Measurements from ENCODE around the gene CPLANE1.

- TF ChIP-seq, protein P1, sequence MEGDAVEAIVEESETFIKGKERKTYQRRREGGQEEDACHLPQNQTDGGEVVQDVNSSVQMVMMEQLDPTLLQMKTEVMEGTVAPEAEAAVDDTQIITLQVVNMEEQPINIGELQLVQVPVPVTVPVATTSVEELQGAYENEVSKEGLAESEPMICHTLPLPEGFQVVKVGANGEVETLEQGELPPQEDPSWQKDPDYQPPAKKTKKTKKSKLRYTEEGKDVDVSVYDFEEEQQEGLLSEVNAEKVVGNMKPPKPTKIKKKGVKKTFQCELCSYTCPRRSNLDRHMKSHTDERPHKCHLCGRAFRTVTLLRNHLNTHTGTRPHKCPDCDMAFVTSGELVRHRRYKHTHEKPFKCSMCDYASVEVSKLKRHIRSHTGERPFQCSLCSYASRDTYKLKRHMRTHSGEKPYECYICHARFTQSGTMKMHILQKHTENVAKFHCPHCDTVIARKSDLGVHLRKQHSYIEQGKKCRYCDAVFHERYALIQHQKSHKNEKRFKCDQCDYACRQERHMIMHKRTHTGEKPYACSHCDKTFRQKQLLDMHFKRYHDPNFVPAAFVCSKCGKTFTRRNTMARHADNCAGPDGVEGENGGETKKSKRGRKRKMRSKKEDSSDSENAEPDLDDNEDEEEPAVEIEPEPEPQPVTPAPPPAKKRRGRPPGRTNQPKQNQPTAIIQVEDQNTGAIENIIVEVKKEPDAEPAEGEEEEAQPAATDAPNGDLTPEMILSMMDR (IDR thresholded peaks at IDR 0.05): no peak
- no peak for TF ChIP-seq POLR2A (IDR thresholded peaks at IDR 0.05)
Observed at GRCh38 chr5:37056762-37057161, 192.4 kb downstream of the CPLANE1 start.
